Measurements from ENCODE around the gene TMCO2. TPM values are rescaled to one million over a fixed set of nuclear protein-coding genes. Genes with fewer than 3 reads are reported as not detected.

Gene TMCO2
- total and polyA plus RNA-seq, 2 experiments from 2014 or later: 0.69 TPM; not detected in 1

DNA sequence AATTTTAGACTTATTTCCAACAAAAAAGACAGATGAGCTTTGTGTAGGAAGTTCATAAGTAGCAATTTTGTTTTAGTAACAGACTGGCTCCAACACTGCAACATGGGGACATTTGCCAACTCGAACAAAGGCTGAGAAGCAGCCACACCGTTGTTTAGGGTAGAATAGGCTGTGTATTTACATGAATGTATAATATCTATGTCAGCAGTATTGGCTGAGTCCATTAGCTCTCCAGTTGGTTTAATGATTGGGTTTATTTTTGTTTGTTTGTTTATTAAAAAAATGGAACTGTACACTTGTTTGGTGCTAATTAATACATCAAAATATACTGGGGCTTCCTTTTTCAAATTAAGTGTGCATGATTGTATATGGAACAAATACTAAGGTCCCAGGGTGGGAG, 7.3 kb upstream of the TMCO2 start:
- Histone ChIP-seq H3K79me2 (no peaks in the 10 kb centered on the region), H3K27ac (no peak overlapping the region), H3K9me3 (ENCODE audit: low read depth) (no peaks in the 10 kb centered on the region), H3K4me3 (no peak overlapping the region), H3K9me2 (replicated peaks; ENCODE audit: insufficient read depth) (no peaks in the 10 kb centered on the region), H2AFZ (no peak overlapping the region), H3K4me1 (ENCODE audit: insufficient read depth) (no peaks in the 10 kb centered on the region), H4K20me1 (ENCODE audit: insufficient read depth, poor library complexity, severe bottlenecking) (no peaks in the 10 kb centered on the region), H3K27me3 (no peaks in the 10 kb centered on the region), H3K4me2 (no peak overlapping the region), H3K36me3 (replicated peaks; ENCODE audit: insufficient read depth, low read depth) (no peaks in the 10 kb centered on the region)
- TF ChIP-seq, protein P1, sequence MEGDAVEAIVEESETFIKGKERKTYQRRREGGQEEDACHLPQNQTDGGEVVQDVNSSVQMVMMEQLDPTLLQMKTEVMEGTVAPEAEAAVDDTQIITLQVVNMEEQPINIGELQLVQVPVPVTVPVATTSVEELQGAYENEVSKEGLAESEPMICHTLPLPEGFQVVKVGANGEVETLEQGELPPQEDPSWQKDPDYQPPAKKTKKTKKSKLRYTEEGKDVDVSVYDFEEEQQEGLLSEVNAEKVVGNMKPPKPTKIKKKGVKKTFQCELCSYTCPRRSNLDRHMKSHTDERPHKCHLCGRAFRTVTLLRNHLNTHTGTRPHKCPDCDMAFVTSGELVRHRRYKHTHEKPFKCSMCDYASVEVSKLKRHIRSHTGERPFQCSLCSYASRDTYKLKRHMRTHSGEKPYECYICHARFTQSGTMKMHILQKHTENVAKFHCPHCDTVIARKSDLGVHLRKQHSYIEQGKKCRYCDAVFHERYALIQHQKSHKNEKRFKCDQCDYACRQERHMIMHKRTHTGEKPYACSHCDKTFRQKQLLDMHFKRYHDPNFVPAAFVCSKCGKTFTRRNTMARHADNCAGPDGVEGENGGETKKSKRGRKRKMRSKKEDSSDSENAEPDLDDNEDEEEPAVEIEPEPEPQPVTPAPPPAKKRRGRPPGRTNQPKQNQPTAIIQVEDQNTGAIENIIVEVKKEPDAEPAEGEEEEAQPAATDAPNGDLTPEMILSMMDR (IDR thresholded peaks at IDR 0.05; ENCODE audit: poor library complexity): no peak
- TF ChIP-seq EZH2 (IDR thresholded peaks at IDR 0.05; ENCODE audit: borderline replicate concordance) (no peak), EZH2phosphoT487 (IDR thresholded peaks at IDR 0.05; ENCODE audit: low read depth, severe bottlenecking, unreplicated experiment) (no peak)
- no peak for DNase-seq (ENCODE audit: low spot score)
- 96% methylated on average over 2 of the region's 2 CpGs for WGBS (ENCODE audit: low lambda C conversion rate, missing lambda C conversion rate)

DNA sequence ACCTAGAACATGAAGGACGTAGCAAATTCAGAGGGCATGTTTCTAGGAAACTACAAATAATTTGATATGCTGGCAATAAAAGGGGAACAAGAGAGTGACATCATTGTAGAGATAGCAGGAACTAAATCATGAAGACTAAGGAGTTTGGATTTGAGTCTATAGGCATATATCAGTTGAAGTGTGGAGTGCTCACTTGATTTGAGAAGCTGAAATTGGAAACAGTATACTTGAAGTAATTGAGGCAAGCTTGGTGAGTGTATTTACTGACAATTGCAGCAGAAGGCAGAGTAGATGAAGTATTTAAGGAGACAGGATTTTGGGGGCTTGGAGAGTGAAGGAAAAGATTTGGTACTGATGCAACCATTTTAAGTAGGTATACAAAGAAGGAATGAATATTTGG, 6.4 kb upstream of the TMCO2 start:
- TF ChIP-seq EZH2phosphoT487 (IDR thresholded peaks at IDR 0.05; ENCODE audit: low read depth, severe bottlenecking, unreplicated experiment) (no peak), EZH2 (IDR thresholded peaks at IDR 0.05; ENCODE audit: borderline replicate concordance) (no peak)
- TF ChIP-seq, protein P1 (IDR thresholded peaks at IDR 0.05; ENCODE audit: poor library complexity): no peak
- H3K4me3 ChIP-seq: no peak overlapping the region
- no peak overlapping the region for H3K27ac ChIP-seq
- no peaks in the 10 kb centered on the region for H3K79me2 ChIP-seq
- H4K20me1 ChIP-seq (ENCODE audit: insufficient read depth, poor library complexity, severe bottlenecking): no peaks in the 10 kb centered on the region
- no peaks in the 10 kb centered on the region for H3K9me3 ChIP-seq (ENCODE audit: low read depth)
- no peaks in the 10 kb centered on the region for H3K4me1 ChIP-seq (ENCODE audit: insufficient read depth)
- no peaks in the 10 kb centered on the region for H3K36me3 ChIP-seq (replicated peaks; ENCODE audit: insufficient read depth, low read depth)
- no peak for DNase-seq (ENCODE audit: low spot score)
- 92% methylated on average over 1 of the region's 1 CpG for WGBS (ENCODE audit: low lambda C conversion rate, missing lambda C conversion rate)
- no peaks in the 10 kb centered on the region for H3K9me2 ChIP-seq (replicated peaks; ENCODE audit: insufficient read depth)
- no peaks in the 10 kb centered on the region for H3K27me3 ChIP-seq
- no peak overlapping the region for H2AFZ ChIP-seq
- no peak overlapping the region for H3K4me2 ChIP-seq

DNA sequence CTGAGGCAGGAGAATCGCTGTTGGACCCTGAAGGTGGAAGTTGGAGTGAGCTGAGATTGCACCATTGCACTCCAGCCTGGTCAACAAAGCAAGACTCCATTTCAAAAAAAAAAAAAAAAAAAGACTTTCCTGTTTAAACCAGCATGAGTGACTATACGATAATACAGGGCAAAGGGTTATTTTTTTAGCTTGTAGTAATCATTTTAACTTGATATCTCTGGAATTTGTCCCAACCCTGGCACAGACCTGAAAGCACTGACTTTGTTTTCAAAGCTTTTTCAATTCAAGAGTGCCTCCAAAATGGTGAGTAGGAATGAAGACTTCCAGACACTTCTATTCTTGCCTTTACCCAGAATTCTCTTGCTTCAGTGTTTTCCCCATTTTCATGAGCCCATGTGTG, 4.4 kb upstream of the TMCO2 start:
- H2AFZ ChIP-seq: no peak overlapping the region
- H4K20me1 ChIP-seq (ENCODE audit: insufficient read depth, poor library complexity, severe bottlenecking): no peaks in the 10 kb centered on the region
- H3K27ac ChIP-seq: peak overlapping the region; percentile 45
- 71% methylated on average over 2 of the region's 2 CpGs for WGBS (ENCODE audit: low lambda C conversion rate, missing lambda C conversion rate)
- TF ChIP-seq EZH2phosphoT487 (IDR thresholded peaks at IDR 0.05; ENCODE audit: low read depth, severe bottlenecking, unreplicated experiment): no peak
- no peak for TF ChIP-seq EZH2 (IDR thresholded peaks at IDR 0.05; ENCODE audit: borderline replicate concordance)
- TF ChIP-seq, protein P1 (IDR thresholded peaks at IDR 0.05; ENCODE audit: poor library complexity): no peak
- DNase-seq (ENCODE audit: low spot score): no peak
- H3K79me2 ChIP-seq: no peaks in the 10 kb centered on the region
- H3K9me2 ChIP-seq (replicated peaks; ENCODE audit: insufficient read depth): no peaks in the 10 kb centered on the region
- H3K9me3 ChIP-seq (ENCODE audit: low read depth): no peaks in the 10 kb centered on the region
- H3K4me1 ChIP-seq (ENCODE audit: insufficient read depth): peaks cover 9% of the 10 kb centered on the region
- H3K36me3 ChIP-seq (replicated peaks; ENCODE audit: insufficient read depth, low read depth): no peaks in the 10 kb centered on the region
- H3K4me2 ChIP-seq: no peak overlapping the region
- no peaks in the 10 kb centered on the region for H3K27me3 ChIP-seq
- no peak overlapping the region for H3K4me3 ChIP-seq

All from hepatocyte (in vitro differentiated cells).